GM23338 (cell line): ENCODE results near the gene SH3RF3.

Experiments
- CTCF ChIP-seq, 2 experiments: fragments of 200-600 bp in 1 of 2; sonication (generic) in 1 of 2; conservative IDR thresholded peaks; 2 replicates each; pipeline versions ENCODE4 v1.5.1 to v1.6.1; 2016 to 2017; ENCODE audit warnings: antibody characterized with exemption in 2 of 2, low read depth in 2 of 2, mild to moderate bottlenecking in 2 of 2, moderate library complexity in 1 of 2
- EZH2 ChIP-seq: fragments of 200-600 bp; sonication (generic); IDR thresholded peaks from one replicate; pipeline ENCODE4 v1.8.0; 2017; ENCODE audit warnings: antibody characterized with exemption, mild to moderate bottlenecking, low read depth; ENCODE audit not compliant: unreplicated experiment
- EZH2phosphoT487 ChIP-seq: fragments of 200-600 bp; sonication (generic); IDR thresholded peaks from one replicate; pipeline ENCODE4 v1.8.1; 2018; ENCODE audit warnings: antibody characterized with exemption; ENCODE audit not compliant: unreplicated experiment

GRCh38 chr2:109455731-109456691 lies 327.0 kb downstream of the SH3RF3 start:
- no peak for TF ChIP-seq CTCF (conservative IDR thresholded peaks at IDR 0.05; ENCODE audit: low read depth in 2 of 2)
- TF ChIP-seq EZH2, result no peak
- no peak for TF ChIP-seq EZH2phosphoT487
